Gastrocnemius medialis (tissue), 4 donors: ENCODE measurements around the gene PI4KA.
"Not testable (repeated sequence)": the region's sequence is repeated elsewhere in the genome, so short reads cannot be mapped to it uniquely, and the experiment has no call there.

Source experiments
- POLR2A ChIP-seq, 2 donors: fragments of 450-650 bp; IDR thresholded peaks; one replicate each; pipeline ENCODE4 v1.6.1; 2017; ENCODE audit warnings: antibody characterized with exemption in 2 of 2, mild to moderate bottlenecking in 2 of 2, moderate library complexity in 2 of 2
- TF ChIP-seq, protein P1 (sequence below), 5 experiments: fragments of 450-650 bp in 3 of 5; fragments of 200-600 bp in 2 of 5; sonication (generic) in 2 of 5; IDR thresholded peaks in 4 of 5; conservative IDR thresholded peaks in 1 of 5; 1 replicate in 4 of 5; 2 replicates in 1 of 5; pipeline ENCODE4 v1.5.1; 2016 to 2019; ENCODE audit warnings: antibody characterized with exemption in 5 of 5, mild to moderate bottlenecking in 3 of 5, moderate library complexity in 3 of 5

DNA sequence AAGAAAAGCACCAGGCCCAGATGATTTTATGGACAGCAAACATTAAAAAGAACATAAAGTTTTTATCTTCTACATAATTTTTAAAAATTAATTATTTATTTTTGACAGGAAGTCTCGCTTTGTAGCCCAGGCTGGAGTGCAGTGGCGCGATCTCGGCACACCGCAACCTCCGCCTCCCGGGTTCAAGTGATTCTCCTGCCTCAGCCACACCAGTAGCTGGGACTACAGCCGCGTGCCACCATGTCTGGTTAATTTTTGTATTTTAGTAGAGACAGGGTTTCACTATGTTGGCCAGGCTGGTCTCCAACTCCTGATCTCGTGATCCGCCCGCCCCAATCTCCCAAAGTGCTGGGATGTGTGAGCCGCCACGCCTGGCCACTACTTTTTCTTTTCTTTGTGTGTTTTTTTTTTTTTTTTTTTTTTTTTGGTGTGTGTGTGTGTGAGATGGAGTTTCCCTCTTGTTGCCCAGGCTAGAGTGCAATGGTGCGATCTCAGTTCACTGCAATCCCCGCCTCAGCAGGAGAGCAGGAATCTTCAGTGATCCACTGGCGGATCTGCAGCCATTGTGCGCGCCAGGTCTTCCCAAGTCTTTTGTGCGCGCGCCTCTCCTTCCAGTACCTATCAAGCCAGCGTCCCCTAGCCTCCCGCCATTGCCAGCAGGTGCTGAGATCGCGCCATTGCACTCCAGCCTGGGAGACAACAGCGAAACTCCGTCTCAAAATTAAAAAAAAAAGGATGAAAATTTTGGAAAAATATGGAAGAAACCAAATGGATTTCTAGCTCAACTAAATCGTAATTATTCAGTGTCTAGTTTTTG is 171.0 kb downstream of the PI4KA start:
- TF ChIP-seq, protein P1, sequence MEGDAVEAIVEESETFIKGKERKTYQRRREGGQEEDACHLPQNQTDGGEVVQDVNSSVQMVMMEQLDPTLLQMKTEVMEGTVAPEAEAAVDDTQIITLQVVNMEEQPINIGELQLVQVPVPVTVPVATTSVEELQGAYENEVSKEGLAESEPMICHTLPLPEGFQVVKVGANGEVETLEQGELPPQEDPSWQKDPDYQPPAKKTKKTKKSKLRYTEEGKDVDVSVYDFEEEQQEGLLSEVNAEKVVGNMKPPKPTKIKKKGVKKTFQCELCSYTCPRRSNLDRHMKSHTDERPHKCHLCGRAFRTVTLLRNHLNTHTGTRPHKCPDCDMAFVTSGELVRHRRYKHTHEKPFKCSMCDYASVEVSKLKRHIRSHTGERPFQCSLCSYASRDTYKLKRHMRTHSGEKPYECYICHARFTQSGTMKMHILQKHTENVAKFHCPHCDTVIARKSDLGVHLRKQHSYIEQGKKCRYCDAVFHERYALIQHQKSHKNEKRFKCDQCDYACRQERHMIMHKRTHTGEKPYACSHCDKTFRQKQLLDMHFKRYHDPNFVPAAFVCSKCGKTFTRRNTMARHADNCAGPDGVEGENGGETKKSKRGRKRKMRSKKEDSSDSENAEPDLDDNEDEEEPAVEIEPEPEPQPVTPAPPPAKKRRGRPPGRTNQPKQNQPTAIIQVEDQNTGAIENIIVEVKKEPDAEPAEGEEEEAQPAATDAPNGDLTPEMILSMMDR (IDR thresholded peaks at IDR 0.05 in 4 of 5, conservative IDR thresholded peaks at IDR 0.05 in 1 of 5): not testable (repeated sequence)
- not testable (repeated sequence) for TF ChIP-seq POLR2A (IDR thresholded peaks at IDR 0.05)
